ENCODE measurements around the gene RACGAP1. TPM values are rescaled to one million over a fixed set of nuclear protein-coding genes. Genes with fewer than 3 reads are reported as not detected.

RACGAP1 gene
- total RNA-seq, 3 donors from 2014 or later (not counting 1 experiment from before 2014, with no cell fraction given), result 6.1 to 11.6 (median 8.7) TPM

- intact Hi-C loops (cut with micrococcal nuclease), result no loop called here
- no peak overlapping the region for H3K4me3 ChIP-seq (ENCODE audit: low read length)
- no peaks in the 10 kb centered on the region for H3K9me3 ChIP-seq (ENCODE audit: control insufficient read depth, insufficient read depth, low read length)
- no peak overlapping the region for H3K27ac ChIP-seq (ENCODE audit: low read length)
- no peak for ATAC-seq
- 84% methylated on average over 16 of the region's 17 CpGs for WGBS (ENCODE audit: insufficient coverage)
- H3K4me1 ChIP-seq (ENCODE audit: control insufficient read depth, insufficient read depth, low read length), result peaks cover 18% of the 10 kb centered on the region
- Mint-ChIP-seq H3K4me3 (no peak overlapping the region), H3K27me3 (ENCODE audit: low read depth in 2 of 2) (peaks cover 49 to 51% of the 10 kb centered on the region in 2 donors), H3K27ac (no peak overlapping the region), H3K4me1 (peaks cover 0 to 11% of the 10 kb centered on the region in 2 donors), H3K36me3 (no peaks in the 10 kb centered on the region), H3K9me3 (no peaks in the 10 kb centered on the region)
- DNase-seq, result no peak
- H3K36me3 ChIP-seq (ENCODE audit: control insufficient read depth, insufficient read depth, low read length), result no peaks in the 10 kb centered on the region
- H3K27me3 ChIP-seq (ENCODE audit: control insufficient read depth, insufficient read depth, low read length), result peaks cover 22% of the 10 kb centered on the region
- no peak for TF ChIP-seq CTCF (IDR thresholded peaks at IDR 0.05)
Observed at GRCh38 chr12:49963976-49964815, 61.1 kb downstream of the RACGAP1 start.

GRCh38 chr12:49962861-49963765 is 62.2 kb downstream of the RACGAP1 start:
- Mint-ChIP-seq H3K27ac (no peak overlapping the region), H3K4me1 (peaks cover 0 to 11% of the 10 kb centered on the region in 2 donors), H3K4me3 (no peak overlapping the region), H3K9me3 (no peaks in the 10 kb centered on the region), H3K36me3 (no peaks in the 10 kb centered on the region), H3K27me3 (ENCODE audit: low read depth in 2 of 2) (peaks cover 60 to 61% of the 10 kb centered on the region in 2 donors)
- TF ChIP-seq CTCF (IDR thresholded peaks at IDR 0.05), result no peak
- no peaks in the 10 kb centered on the region for H3K36me3 ChIP-seq (ENCODE audit: control insufficient read depth, insufficient read depth, low read length)
- 81% methylated on average over 21 of the region's 21 CpGs for WGBS (ENCODE audit: insufficient coverage)
- DNase-seq, result no peak
- ATAC-seq, result no peak
- H3K27me3 ChIP-seq (ENCODE audit: control insufficient read depth, insufficient read depth, low read length), result peaks cover 31% of the 10 kb centered on the region
- peaks cover 18% of the 10 kb centered on the region for H3K4me1 ChIP-seq (ENCODE audit: control insufficient read depth, insufficient read depth, low read length)
- no peak overlapping the region for H3K4me3 ChIP-seq (ENCODE audit: low read length)
- H3K9me3 ChIP-seq (ENCODE audit: control insufficient read depth, insufficient read depth, low read length), result no peaks in the 10 kb centered on the region
- no peak overlapping the region for H3K27ac ChIP-seq (ENCODE audit: low read length)
- intact Hi-C loops (cut with micrococcal nuclease), result no loop called here

- Mint-ChIP-seq H3K36me3 (no peaks in the 10 kb centered on the region), H3K9me3 (no peaks in the 10 kb centered on the region), H3K4me3 (peak overlapping the region; percentile 40), H3K27me3 (ENCODE audit: low read depth in 2 of 2) (peaks cover 69 to 70% of the 10 kb centered on the region in 2 donors), H3K27ac (no peak overlapping the region), H3K4me1 (peaks cover 0 to 10% of the 10 kb centered on the region in 2 donors)
- no peak overlapping the region for H3K27ac ChIP-seq (ENCODE audit: low read length)
- 54% methylated on average over 37 of the region's 37 CpGs for WGBS (ENCODE audit: insufficient coverage)
- intact Hi-C loops (cut with micrococcal nuclease), result no loop called here
- peaks cover 27% of the 10 kb centered on the region for H3K27me3 ChIP-seq (ENCODE audit: control insufficient read depth, insufficient read depth, low read length)
- no peaks in the 10 kb centered on the region for H3K36me3 ChIP-seq (ENCODE audit: control insufficient read depth, insufficient read depth, low read length)
- peaks cover 10% of the 10 kb centered on the region for H3K4me1 ChIP-seq (ENCODE audit: control insufficient read depth, insufficient read depth, low read length)
- no peak for ATAC-seq
- DNase-seq, result no peak
- no peak for TF ChIP-seq CTCF (IDR thresholded peaks at IDR 0.05)
- no peaks in the 10 kb centered on the region for H3K9me3 ChIP-seq (ENCODE audit: control insufficient read depth, insufficient read depth, low read length)
- no peak overlapping the region for H3K4me3 ChIP-seq (ENCODE audit: low read length)
Observed at GRCh38 chr12:49961993-49962764, 63.1 kb downstream of the RACGAP1 start.

Data from natural killer cell (primary cell).